Pancreas (tissue), 10 donors: ENCODE results near the gene ZHX3. TPM values are rescaled to one million over a fixed set of nuclear protein-coding genes. Genes with fewer than 3 reads are reported as not detected.

Experiments
- ATAC-seq, 4 donors: fragments of 200-7000 bp; cut with Tn5 transposase; one replicate each; pipeline versions ENCODE4 v1.8.0 to v1.9.1; 2020; ENCODE audit warnings: mild to moderate bottlenecking in 4 of 4, moderate library complexity in 4 of 4
- DNase-seq, 6 donors: peaks; one replicate each; pipeline ENCODE4 v3.0.0-alpha.2; 2020
- FAIRE-seq: peaks from 2 replicates; lab custom pipeline; 2012; peaks lifted over from hg19 to GRCh38; lab: Jason Lieb, UNC
- H3K27ac ChIP-seq, 4 donors: fragments of 200-600 bp; sonication (generic); 1 replicate in 3 of 4; 2 replicates in 1 of 4; pipeline versions ENCODE4 v1.5.0 to v1.8.0; 2020
- H3K27me3 ChIP-seq, 4 donors: fragments of 200-600 bp; one replicate each; pipeline ENCODE4 v1.8.0; 2021
- H3K36me3 ChIP-seq, 3 donors: fragments of 200-600 bp; sonication (generic) in 1 of 3; one replicate each; pipeline versions ENCODE4 v1.5.0 to v1.8.0; 2020 to 2021
- H3K4me1 ChIP-seq, 3 donors: fragments of 200-600 bp; one replicate each; pipeline ENCODE4 v1.8.0; 2021
- H3K4me3 ChIP-seq, 4 donors: fragments of 200-600 bp; sonication (generic) in 2 of 4; one replicate each; pipeline versions ENCODE4 v1.5.0 to v1.8.0; 2020 to 2021
- H3K9me3 ChIP-seq, 4 donors: fragments of 200-600 bp; one replicate each; pipeline ENCODE4 v1.8.0; 2021
- WGBS, 2 donors: extraction: QIAGEN DNeasy Blood & Tissue Kit; methylation state at CpG; one replicate each; pipeline ENCODE4 v1.1.7; 2013; 5-methylcytosine and 5-hydroxymethylcytosine counted together
- intact Hi-C, 3 donors: fragments of 100-400 bp; cut with DNase I; formaldehyde crosslinking; loops; one replicate each; pipeline versions ENCODE4 v1.11.1 to v1.14.2; 2022
- polyA plus RNA-seq, 2 donors: library from polyadenylated mRNA; stranded (reverse); fragments of 200-250 nt; gene quantifications; one replicate each; pipeline ENCODE4 v1.2.3, GENCODE V29; 2013
- total RNA-seq, 6 donors: library from RNA; stranded (reverse); fragmentation: NEBNext Ultra II Directional in 4 of 6; extraction: Animal tissue kit (Norgen Biotek cat#: 25700) in 4 of 6; gene quantifications; one replicate each; pipeline versions ENCODE4 v1.2.1 to v1.2.4, GENCODE V29; 2021 to 2023
- TF ChIP-seq, protein P1 (sequence below), 4 donors: fragments of 200-600 bp; sonication (generic) in 3 of 4; IDR thresholded peaks; one replicate each; pipeline versions ENCODE4 v1.5.0 to v1.8.0; 2021; ENCODE audit warnings: antibody characterized with exemption in 4 of 4
- donor health status: healthy with polysubstance abuse.
- donor health status: DM: no; HTN: no; CAD: no; lungs with moderate emphysema.
- donor health status: DM: no; HTN: no; CAD: no.
- donor health status: control.
- donor health status: control.
- donor health status: Bipolar disorder and iron deficiency.
- donor health status: DM: yes; HTN: yes; CAD: no.
- donor health status: DM: no; HTN: no; CAD: no.
- donor health status: DM: no; HTN: no; CAD: no.
- donor health status: DM: yes; HTN: yes; CAD: no.

The ZHX3 gene
- total and polyA plus RNA-seq, 8 donors: 7.9 to 17.3 (median 13.0) TPM

DNA sequence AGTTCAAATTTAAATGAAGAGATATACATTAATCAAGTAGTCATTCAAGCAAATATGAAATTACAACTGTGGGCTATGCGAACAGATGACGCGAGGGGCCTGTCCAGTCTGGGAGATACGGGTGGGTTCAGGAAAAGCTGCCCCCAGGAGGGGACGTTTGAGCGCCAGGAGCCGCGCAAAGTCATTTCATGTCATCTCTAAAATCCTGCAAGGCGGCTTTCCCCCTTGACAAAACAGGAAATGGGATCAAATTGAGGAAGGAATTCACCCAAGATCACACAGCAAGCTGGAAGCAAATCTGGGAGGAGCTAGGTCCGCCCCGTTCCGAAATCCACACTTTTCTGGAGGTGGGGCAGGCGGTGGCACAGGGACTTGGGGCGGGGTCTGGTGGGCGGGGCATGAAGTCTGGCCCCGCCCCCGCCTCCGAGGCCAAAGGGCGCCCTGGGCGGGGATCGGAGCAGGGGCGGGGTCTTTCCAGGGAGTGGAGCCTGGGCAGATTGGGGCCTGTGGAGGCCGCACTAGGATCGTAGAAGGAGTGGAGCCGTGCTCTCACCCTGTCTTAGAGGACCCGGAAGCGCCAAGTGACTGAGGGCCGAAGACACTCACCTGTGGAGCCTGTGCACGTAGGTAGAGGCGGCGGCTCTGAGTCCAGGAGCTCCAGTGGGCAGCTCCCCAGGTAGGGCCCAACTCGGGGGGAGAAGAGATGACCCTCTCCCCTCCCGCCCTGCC is 23.0 kb upstream of the ZHX3 start, which contains the start of gene LPIN3:
TSS of gene LPIN3 (plus strand) at position 495 of the 729 bp plus-strand sequence. CDS start 4,983 bp downstream, outside the sequence.
- TF ChIP-seq, protein P1, sequence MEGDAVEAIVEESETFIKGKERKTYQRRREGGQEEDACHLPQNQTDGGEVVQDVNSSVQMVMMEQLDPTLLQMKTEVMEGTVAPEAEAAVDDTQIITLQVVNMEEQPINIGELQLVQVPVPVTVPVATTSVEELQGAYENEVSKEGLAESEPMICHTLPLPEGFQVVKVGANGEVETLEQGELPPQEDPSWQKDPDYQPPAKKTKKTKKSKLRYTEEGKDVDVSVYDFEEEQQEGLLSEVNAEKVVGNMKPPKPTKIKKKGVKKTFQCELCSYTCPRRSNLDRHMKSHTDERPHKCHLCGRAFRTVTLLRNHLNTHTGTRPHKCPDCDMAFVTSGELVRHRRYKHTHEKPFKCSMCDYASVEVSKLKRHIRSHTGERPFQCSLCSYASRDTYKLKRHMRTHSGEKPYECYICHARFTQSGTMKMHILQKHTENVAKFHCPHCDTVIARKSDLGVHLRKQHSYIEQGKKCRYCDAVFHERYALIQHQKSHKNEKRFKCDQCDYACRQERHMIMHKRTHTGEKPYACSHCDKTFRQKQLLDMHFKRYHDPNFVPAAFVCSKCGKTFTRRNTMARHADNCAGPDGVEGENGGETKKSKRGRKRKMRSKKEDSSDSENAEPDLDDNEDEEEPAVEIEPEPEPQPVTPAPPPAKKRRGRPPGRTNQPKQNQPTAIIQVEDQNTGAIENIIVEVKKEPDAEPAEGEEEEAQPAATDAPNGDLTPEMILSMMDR (IDR thresholded peaks at IDR 0.05): peak in 1 of 4 donors; percentile 17
- 1 to 4% methylated on average over 30 to 33 of the region's 33 CpGs for WGBS, 2 donors
- FAIRE-seq: no peak
- peak; percentile 92 to 97 (median 94) for ATAC-seq
- Histone ChIP-seq H3K4me1 (peaks cover 0 to 8% (median 0%) of the 10 kb centered on the region in 3 donors), H3K9me3 (no peaks in the 10 kb centered on the region), H3K27me3 (no peaks in the 10 kb centered on the region), H3K27ac (peak within 1 kb of the TSS; percentile 31 to 84 (median 68)), H3K4me3 (peak within 1 kb of the TSS; percentile 13 to 57 (median 31)), H3K36me3 (no peaks in the 10 kb centered on the region)
- intact Hi-C loops: loop anchor here in 2 of 3 donors (5.0 to 10.0 kb wide), 2 partner anchors 168 to 366 kb away; no protein-coding TSS in a partner anchor
- DNase-seq: peak; percentile 91 to 97 (median 94)

DNA sequence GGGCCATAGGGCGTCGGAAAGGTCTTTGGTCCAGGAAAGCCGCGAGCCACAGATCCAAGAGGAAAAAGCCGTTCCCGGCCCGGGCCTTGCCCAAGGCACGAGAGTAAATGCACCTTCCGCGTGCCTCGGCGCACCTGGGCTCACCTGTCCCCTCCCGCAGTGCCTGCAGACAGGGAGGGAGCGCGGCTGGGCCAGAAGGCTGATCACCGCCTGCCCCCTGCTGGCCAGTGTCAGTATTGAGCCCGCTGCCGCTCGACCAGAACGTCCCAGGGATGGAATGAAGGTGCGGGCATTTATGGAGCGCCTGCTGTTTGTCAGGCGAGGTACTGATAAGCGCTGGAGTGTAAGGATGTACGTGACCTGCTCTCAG is 22.4 kb upstream of the ZHX3 start:
- H3K27me3 ChIP-seq: no peaks in the 10 kb centered on the region
- 1 to 2% methylated on average over 25 of the region's 25 CpGs for WGBS, 2 donors
- peaks cover 0 to 8% (median 0%) of the 10 kb centered on the region in 3 donors for H3K4me1 ChIP-seq
- intact Hi-C loops: loop anchor here in 2 of 3 donors (5.0 to 10.0 kb wide), 3 partner anchors 105 to 365 kb away; no protein-coding TSS in a partner anchor
- H3K36me3 ChIP-seq: no peaks in the 10 kb centered on the region
- peak overlapping the region; percentile 30 to 84 (median 68) for H3K27ac ChIP-seq
- no peaks in the 10 kb centered on the region for H3K9me3 ChIP-seq
- DNase-seq: peak; percentile 90 to 98 (median 95)
- FAIRE-seq: no peak
- TF ChIP-seq, protein P1 (IDR thresholded peaks at IDR 0.05): peak; percentile 96 to 98 (median 98)
- H3K4me3 ChIP-seq: peak overlapping the region in 3 of 4 donors; percentile 13 to 57 (median 43)
- peak; percentile 86 to 95 (median 90) for ATAC-seq

- no peak overlapping the region for H3K27ac ChIP-seq
- 87 to 91% methylated on average over 4 of the region's 4 CpGs for WGBS, 2 donors
- ATAC-seq (no peak), FAIRE-seq (no peak), DNase-seq (no peak)
- TF ChIP-seq, protein P1 (IDR thresholded peaks at IDR 0.05): no peak
- H3K27me3 ChIP-seq: no peaks in the 10 kb centered on the region
- intact Hi-C loops: loop anchor here in 1 of 3 donors (5.0 to 10.0 kb wide), 2 partner anchors 102 to 165 kb away; no protein-coding TSS in a partner anchor
- peaks cover 0 to 8% (median 0%) of the 10 kb centered on the region in 3 donors for H3K4me1 ChIP-seq
- H3K4me3 ChIP-seq: no peak overlapping the region
- H3K36me3 ChIP-seq: no peaks in the 10 kb centered on the region
- H3K9me3 ChIP-seq: no peaks in the 10 kb centered on the region
Observed at GRCh38 chr20:41336711-41337492, 19.4 kb upstream of the ZHX3 start.

DNA sequence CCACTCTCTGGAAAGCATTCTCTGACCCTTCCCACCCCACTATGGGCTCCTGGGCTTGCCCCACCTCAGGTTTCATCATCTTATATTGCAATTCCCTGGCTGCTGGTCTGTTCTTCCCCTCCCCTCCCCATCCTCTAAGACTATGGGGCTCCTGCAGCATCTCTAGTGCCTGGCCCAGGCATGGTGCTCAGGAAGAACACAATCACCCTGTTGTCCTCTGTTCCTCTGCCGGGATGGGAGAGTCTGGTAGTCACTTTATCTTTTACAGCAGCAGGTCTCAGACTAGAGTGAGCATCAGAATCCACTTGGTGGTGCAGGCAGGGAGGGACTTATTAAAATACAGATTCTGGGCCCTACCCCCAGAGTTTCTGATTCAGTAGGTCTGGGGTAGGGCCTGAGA is 18.1 kb upstream of the ZHX3 start:
- Histone ChIP-seq H3K27me3 (no peaks in the 10 kb centered on the region), H3K27ac (no peak overlapping the region), H3K4me3 (no peak overlapping the region), H3K4me1 (peaks cover 0 to 3% (median 0%) of the 10 kb centered on the region in 3 donors), H3K36me3 (no peaks in the 10 kb centered on the region), H3K9me3 (no peaks in the 10 kb centered on the region)
- 73 to 81% methylated on average over 1 of the region's 1 CpG for WGBS, 2 donors
- DNase-seq: no peak
- TF ChIP-seq, protein P1 (IDR thresholded peaks at IDR 0.05): no peak
- intact Hi-C loops: loop anchor here in 1 of 3 donors (5.0 to 10.0 kb wide), 2 partner anchors 101 to 163 kb away; no protein-coding TSS in a partner anchor
- ATAC-seq: no peak
- FAIRE-seq: no peak
